H4 (cell line): Measurements from ENCODE around the gene ANO2. TPM values are rescaled to one million over a fixed set of nuclear protein-coding genes. Genes with fewer than 3 reads are reported as not detected.

Experiments used
- DNase-seq: peaks from one replicate; pipeline ENCODE4 v3.0.0-alpha.2; 2015; ENCODE audit warnings: low spot score
- total RNA-seq: library from RNA; depleted of rRNA; stranded (reverse); fragments of >200 nt; shearing (Covaris generic); gene quantifications from 2 replicates; pipeline ENCODE4 v1.2.3, GENCODE V29; 2014

Gene ANO2
- total RNA-seq, 1 experiment from 2014 or later, result 0.89 TPM

- no peak for DNase-seq
Measured at GRCh38 chr12:5778821-5779220, 166.2 kb downstream of the ANO2 start.

- DNase-seq, result no peak
Measured at GRCh38 chr12:5777451-5777850, 167.6 kb downstream of the ANO2 start.

GRCh38 chr12:5776091-5776490 is 169.0 kb downstream of the ANO2 start:
- DNase-seq, result no peak

- DNase-seq, result no peak
Measured at GRCh38 chr12:5773550-5773949, 171.5 kb downstream of the ANO2 start.

- DNase-seq, result no peak
Measured at GRCh38 chr12:5771756-5772155, 173.3 kb downstream of the ANO2 start.

GRCh38 chr12:5770727-5771126 is 174.3 kb downstream of the ANO2 start:
- DNase-seq, result no peak

GRCh38 chr12:5768581-5769196 is 176.4 kb downstream of the ANO2 start:
- no peak for DNase-seq

GRCh38 chr12:5768171-5768570 is 176.9 kb downstream of the ANO2 start:
- DNase-seq, result no peak

GRCh38 chr12:5758347-5758746 is 186.7 kb downstream of the ANO2 start:
- no peak for DNase-seq

GRCh38 chr12:5756338-5756842 is 188.7 kb downstream of the ANO2 start:
- DNase-seq, result no peak

GRCh38 chr12:5748027-5748426 is 197.0 kb downstream of the ANO2 start:
- DNase-seq, result no peak

GRCh38 chr12:5746917-5747316 is 198.1 kb downstream of the ANO2 start:
- no peak for DNase-seq

GRCh38 chr12:5746036-5746908 is 198.8 kb downstream of the ANO2 start:
- no peak for DNase-seq

GRCh38 chr12:5745251-5745888 is 199.7 kb downstream of the ANO2 start:
- DNase-seq, result peak; percentile 63

- no peak for DNase-seq
Measured at GRCh38 chr12:5742258-5742657, 202.8 kb downstream of the ANO2 start.

- DNase-seq, result no peak
Measured at GRCh38 chr12:5739917-5740316, 205.1 kb downstream of the ANO2 start.

- no peak for DNase-seq
Measured at GRCh38 chr12:5737778-5738177, 207.3 kb downstream of the ANO2 start.

- DNase-seq, result no peak
Measured at GRCh38 chr12:5736527-5736926, 208.5 kb downstream of the ANO2 start.

GRCh38 chr12:5736016-5736415 is 209.0 kb downstream of the ANO2 start:
- no peak for DNase-seq

GRCh38 chr12:5733916-5734315 is 211.1 kb downstream of the ANO2 start:
- no peak for DNase-seq

GRCh38 chr12:5733136-5733755 is 211.8 kb downstream of the ANO2 start:
- no peak for DNase-seq

GRCh38 chr12:5730962-5731361 is 214.1 kb downstream of the ANO2 start:
- no peak for DNase-seq
